Liver (tissue), 9 donors: ENCODE data around the gene STN1. TPM values are rescaled to one million over a fixed set of nuclear protein-coding genes. Genes with fewer than 3 reads are reported as not detected.

ENCODE experiments used
- DNase-seq: peaks from one replicate; pipeline ENCODE4 v3.0.0-alpha.2; 2017; ENCODE audit warnings: low spot score
- H3K27ac ChIP-seq, 2 donors: one replicate each; pipeline ENCODE4 v1.7.0; 2013; ENCODE audit warnings: inconsistent platforms in 2 of 2, low read length in 2 of 2, control low read depth in 1 of 2, low read depth in 1 of 2, mild to moderate bottlenecking in 1 of 2
- H3K27me3 ChIP-seq, 4 donors: one replicate each; pipeline versions ENCODE4 v1.6.1 to v1.7.0; 2013; ENCODE audit warnings: low read length in 3 of 4, inconsistent platforms in 1 of 4, mild to moderate bottlenecking in 1 of 4, moderate library complexity in 1 of 4; ENCODE audit not compliant: control insufficient read depth in 4 of 4, insufficient read depth in 4 of 4
- H3K36me3 ChIP-seq, 4 donors: one replicate each; pipeline versions ENCODE4 v1.6.1 to v1.7.0; 2013; ENCODE audit warnings: low read length in 3 of 4, mild to moderate bottlenecking in 3 of 4, low read depth in 1 of 4, moderate library complexity in 1 of 4; ENCODE audit not compliant: control insufficient read depth in 4 of 4, insufficient read depth in 3 of 4
- H3K4me1 ChIP-seq, 4 donors: one replicate each; pipeline versions ENCODE4 v1.6.1 to v1.7.0; 2013; ENCODE audit warnings: low read length in 3 of 4, mild to moderate bottlenecking in 3 of 4, moderate library complexity in 1 of 4; ENCODE audit not compliant: control insufficient read depth in 4 of 4, insufficient read depth in 4 of 4
- H3K4me3 ChIP-seq, 3 donors: one replicate each; pipeline versions ENCODE4 v1.6.1 to v1.7.0; 2013; ENCODE audit warnings: low read length in 3 of 3, control low read depth in 1 of 3, low read depth in 1 of 3, mild to moderate bottlenecking in 1 of 3
- H3K9ac ChIP-seq, 2 donors: one replicate each; pipeline ENCODE4 v1.7.0; 2013; ENCODE audit warnings: low read length in 2 of 2, mild to moderate bottlenecking in 2 of 2, moderate library complexity in 2 of 2, control low read depth in 1 of 2, low read depth in 1 of 2
- H3K9me3 ChIP-seq, 4 donors: one replicate each; pipeline versions ENCODE4 v1.6.1 to v1.7.0; 2013; ENCODE audit warnings: low read length in 3 of 4; ENCODE audit not compliant: control insufficient read depth in 4 of 4
- EGR1 ChIP-seq, 2 donors: IDR thresholded peaks; 2 replicates each; pipeline ENCODE4 v1.6.1; 2016 to 2018; ENCODE audit warnings: antibody characterized with exemption in 2 of 2, low read depth in 2 of 2
- FOXA1 ChIP-seq: IDR thresholded peaks from 2 replicates; pipeline ENCODE4 v1.6.1; 2016; ENCODE audit warnings: antibody characterized with exemption
- FOXA2 ChIP-seq: IDR thresholded peaks from 2 replicates; pipeline ENCODE4 v1.6.1; 2016; ENCODE audit warnings: antibody characterized with exemption
- GABPA ChIP-seq, 2 donors: IDR thresholded peaks in 1 of 2; conservative IDR thresholded peaks in 1 of 2; 2 replicates each; pipeline ENCODE4 v1.6.1; 2016; ENCODE audit warnings: antibody characterized with exemption in 2 of 2, mild to moderate bottlenecking in 1 of 2, moderate library complexity in 1 of 2
- HNF4A ChIP-seq, 2 donors: conservative IDR thresholded peaks; 2 replicates each; pipeline ENCODE4 v1.6.1; 2016; ENCODE audit warnings: antibody characterized with exemption in 2 of 2, mild to moderate bottlenecking in 2 of 2
- HNF4G ChIP-seq: IDR thresholded peaks from 2 replicates; pipeline ENCODE4 v1.6.1; 2016; ENCODE audit warnings: antibody characterized with exemption
- JUND ChIP-seq, 2 donors: IDR thresholded peaks; 2 replicates each; pipeline ENCODE4 v1.6.1; 2016; ENCODE audit warnings: antibody characterized with exemption in 2 of 2
- MAX ChIP-seq: IDR thresholded peaks from 2 replicates; pipeline ENCODE4 v1.6.1; 2016; ENCODE audit warnings: antibody characterized with exemption
- RAD21 ChIP-seq, 2 donors: IDR thresholded peaks; 2 replicates each; pipeline ENCODE4 v1.6.1; 2016; ENCODE audit warnings: antibody characterized with exemption in 2 of 2, mild to moderate bottlenecking in 2 of 2
- SP1 ChIP-seq: IDR thresholded peaks from 2 replicates; pipeline ENCODE4 v1.6.1; 2018; ENCODE audit warnings: antibody characterized with exemption, mild to moderate bottlenecking
- TAF1 ChIP-seq: conservative IDR thresholded peaks from 2 replicates; pipeline ENCODE4 v1.6.1; 2016; ENCODE audit warnings: antibody characterized with exemption, mild to moderate bottlenecking
- YY1 ChIP-seq: IDR thresholded peaks from 2 replicates; pipeline ENCODE4 v1.6.1; 2016; ENCODE audit warnings: antibody characterized with exemption, mild to moderate bottlenecking
- WGBS: extraction: QIAGEN DNeasy Blood & Tissue Kit; methylation state at CpG from one replicate; pipeline ENCODE4 v1.1.7; 2013; 5-methylcytosine and 5-hydroxymethylcytosine counted together
- polyA plus RNA-seq, 2 donors: library from polyadenylated mRNA; stranded (reverse) in 1 of 2; unstranded in 1 of 2; fragments of 200-250 nt in 1 of 2; fragments of >200 nt in 1 of 2; fragmentation: Nextera tagmentation in 1 of 2; extraction: Ambion mirVana in 1 of 2; gene quantifications; one replicate each; pipeline versions ENCODE4 v1.2.1 to v1.2.3, GENCODE V29; 2013 to 2015
- total RNA-seq, 2 donors: library from RNA; depleted of rRNA; stranded (reverse); fragments of >200 nt; gene quantifications; one replicate each; pipeline ENCODE4 v1.2.3, GENCODE V29; 2014
- TF ChIP-seq, protein P1 (sequence below): IDR thresholded peaks from 2 replicates; pipeline ENCODE4 v1.6.1; 2016; ENCODE audit warnings: antibody characterized with exemption
- TF ChIP-seq, protein P2 (sequence below): fragments of 150-350 bp; IDR thresholded peaks from 2 replicates; pipeline ENCODE4 v1.5.1; 2017; ENCODE audit warnings: improper control_type of control experiment, low read depth, low read length; ENCODE audit not compliant: missing input control
- donor health status: healthy.
- donor health status: healthy.
- donor health status: healthy.
- donor health status: healthy.
- donor health status: healthy.

STN1 gene
- total and polyA plus RNA-seq, 4 donors = 6.9 to 12.9 (median 8.0) TPM

DNA sequence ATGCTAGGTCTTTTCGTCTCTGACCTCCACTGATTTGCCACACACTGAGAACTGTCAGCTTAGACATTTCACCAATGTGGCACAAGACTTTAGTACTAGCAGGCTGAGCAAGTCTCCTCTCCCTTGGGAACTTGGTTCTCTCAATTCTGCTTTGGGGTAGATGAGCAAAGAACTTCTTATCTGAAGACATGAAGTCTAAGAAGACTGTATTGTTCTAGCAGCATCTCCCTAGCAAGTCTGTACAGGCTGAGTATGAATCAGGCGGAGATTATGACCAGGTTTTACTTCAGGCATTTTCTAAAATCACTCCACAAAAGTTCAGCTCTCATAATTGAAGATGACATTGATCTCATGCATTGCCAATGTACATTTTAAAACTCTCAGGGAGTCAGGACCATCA, 23.8 kb upstream of the STN1 start:
- Histone ChIP-seq H3K9me3 (no peaks in the 10 kb centered on the region), H3K4me3 (no peak overlapping the region), H3K4me1 (no peaks in the 10 kb centered on the region), H3K27me3 (no peaks in the 10 kb centered on the region), H3K9ac (no peak overlapping the region), H3K27ac (no peak overlapping the region), H3K36me3 (no peaks in the 10 kb centered on the region)
- 91% methylated on average over 2 of the region's 2 CpGs for WGBS
- no peak for DNase-seq
- TF ChIP-seq RAD21 (IDR thresholded peaks at IDR 0.05) = no peak
- TF ChIP-seq EGR1 (IDR thresholded peaks at IDR 0.05; ENCODE audit: low read depth in 2 of 2) = no peak
- TF ChIP-seq FOXA1 = no peak
- no peak for TF ChIP-seq YY1

GRCh38 chr10:103939522-103939921, 21.5 kb upstream of the STN1 start:
- Histone ChIP-seq H3K27ac (no peak overlapping the region), H3K4me3 (no peak overlapping the region), H3K9me3 (no peaks in the 10 kb centered on the region), H3K36me3 (no peaks in the 10 kb centered on the region), H3K4me1 (no peaks in the 10 kb centered on the region), H3K27me3 (no peaks in the 10 kb centered on the region), H3K9ac (no peak overlapping the region)
- TF ChIP-seq JUND (IDR thresholded peaks at IDR 0.05) (no peak), FOXA1 (no peak), HNF4A (conservative IDR thresholded peaks at IDR 0.05) (no peak), FOXA2 (no peak), MAX (no peak), SP1 (no peak), RAD21 (IDR thresholded peaks at IDR 0.05) (no peak)
- DNase-seq = no peak

- no peaks in the 10 kb centered on the region for H3K9me3 ChIP-seq
- no peak overlapping the region for H3K27ac ChIP-seq
- no peak overlapping the region for H3K9ac ChIP-seq
- DNase-seq = no peak
- no peak overlapping the region for H3K4me3 ChIP-seq
- no peaks in the 10 kb centered on the region for H3K4me1 ChIP-seq
- no peaks in the 10 kb centered on the region for H3K36me3 ChIP-seq
- no peaks in the 10 kb centered on the region for H3K27me3 ChIP-seq
- WGBS = 89% methylated on average over 6 of the region's 6 CpGs
- TF ChIP-seq RAD21 (IDR thresholded peaks at IDR 0.05) (no peak), TAF1 (no peak), YY1 (no peak), HNF4G (no peak), JUND (IDR thresholded peaks at IDR 0.05) (no peak), EGR1 (IDR thresholded peaks at IDR 0.05; ENCODE audit: low read depth in 2 of 2) (no peak), GABPA (IDR thresholded peaks at IDR 0.05 in 1 of 2, conservative IDR thresholded peaks at IDR 0.05 in 1 of 2) (no peak)
- TF ChIP-seq, protein P1, sequence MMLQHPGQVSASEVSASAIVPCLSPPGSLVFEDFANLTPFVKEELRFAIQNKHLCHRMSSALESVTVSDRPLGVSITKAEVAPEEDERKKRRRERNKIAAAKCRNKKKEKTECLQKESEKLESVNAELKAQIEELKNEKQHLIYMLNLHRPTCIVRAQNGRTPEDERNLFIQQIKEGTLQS = no peak
- TF ChIP-seq, protein P2, sequence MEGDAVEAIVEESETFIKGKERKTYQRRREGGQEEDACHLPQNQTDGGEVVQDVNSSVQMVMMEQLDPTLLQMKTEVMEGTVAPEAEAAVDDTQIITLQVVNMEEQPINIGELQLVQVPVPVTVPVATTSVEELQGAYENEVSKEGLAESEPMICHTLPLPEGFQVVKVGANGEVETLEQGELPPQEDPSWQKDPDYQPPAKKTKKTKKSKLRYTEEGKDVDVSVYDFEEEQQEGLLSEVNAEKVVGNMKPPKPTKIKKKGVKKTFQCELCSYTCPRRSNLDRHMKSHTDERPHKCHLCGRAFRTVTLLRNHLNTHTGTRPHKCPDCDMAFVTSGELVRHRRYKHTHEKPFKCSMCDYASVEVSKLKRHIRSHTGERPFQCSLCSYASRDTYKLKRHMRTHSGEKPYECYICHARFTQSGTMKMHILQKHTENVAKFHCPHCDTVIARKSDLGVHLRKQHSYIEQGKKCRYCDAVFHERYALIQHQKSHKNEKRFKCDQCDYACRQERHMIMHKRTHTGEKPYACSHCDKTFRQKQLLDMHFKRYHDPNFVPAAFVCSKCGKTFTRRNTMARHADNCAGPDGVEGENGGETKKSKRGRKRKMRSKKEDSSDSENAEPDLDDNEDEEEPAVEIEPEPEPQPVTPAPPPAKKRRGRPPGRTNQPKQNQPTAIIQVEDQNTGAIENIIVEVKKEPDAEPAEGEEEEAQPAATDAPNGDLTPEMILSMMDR = no peak
These were observed 18.0 kb upstream of the STN1 start for GRCh38 chr10:103936022-103936421.
